ENCODE data around the gene AIMP1.

Gene AIMP1

DNA sequence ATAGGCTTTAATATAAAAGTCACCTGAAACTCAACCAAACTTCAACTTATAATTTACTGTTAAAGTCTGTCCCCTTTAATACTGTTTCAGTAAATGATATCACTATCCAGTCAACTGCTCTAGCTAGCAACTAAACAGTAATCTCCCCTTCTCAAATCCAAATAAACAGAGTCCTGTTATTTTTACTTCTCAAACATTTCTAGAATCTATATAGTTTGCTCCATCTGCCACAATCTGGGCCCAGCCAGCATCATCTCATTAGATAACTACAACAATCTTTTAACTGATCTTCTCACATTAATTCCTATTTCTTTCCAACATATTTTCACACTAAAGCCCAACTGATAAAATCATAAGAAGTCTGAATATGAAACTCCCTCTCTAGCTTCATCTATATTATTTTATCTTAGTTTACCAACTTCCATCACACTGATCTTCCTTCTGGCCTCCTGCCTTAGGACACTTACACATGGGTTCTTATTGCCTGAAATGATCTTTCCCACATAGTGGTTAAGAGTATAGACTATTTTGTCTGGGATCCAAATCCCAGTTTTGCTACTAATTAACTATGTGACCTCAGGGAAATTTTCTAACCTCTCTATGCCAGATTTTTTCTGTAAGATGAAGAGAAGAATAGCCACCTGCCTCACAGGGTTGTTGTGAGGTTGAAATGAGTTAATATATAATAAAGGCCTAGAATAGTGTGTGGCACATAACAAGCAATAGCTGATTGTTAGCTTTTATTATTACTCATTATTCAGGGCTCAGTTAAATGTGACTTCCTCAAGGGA, 18.9 kb upstream of the AIMP1 start:
- Histone ChIP-seq H3K4me3 (ENCODE audit: low read length) (no peak overlapping the region), H4K20me1 (ENCODE audit: control insufficient read depth, insufficient read depth, low read depth, low read length) (no peaks in the 10 kb centered on the region), H3K4me1 (ENCODE audit: control insufficient read depth, low read length) (no peaks in the 10 kb centered on the region), H3K9me2 (replicated peaks; ENCODE audit: control insufficient read depth, low read length) (no peaks in the 10 kb centered on the region), H3K36me3 (ENCODE audit: control insufficient read depth, low read length) (peaks cover 21% of the 10 kb centered on the region), H3K9me3 (ENCODE audit: control insufficient read depth, insufficient read depth, low read length) (no peaks in the 10 kb centered on the region), H3K4me2 (ENCODE audit: low read length) (no peak overlapping the region), H3F3A (ENCODE audit: control insufficient read depth, insufficient read depth) (no peaks in the 10 kb centered on the region), H3K79me2 (ENCODE audit: control insufficient read depth, low read length) (no peaks in the 10 kb centered on the region), H3K27me3 (ENCODE audit: control insufficient read depth, low read length) (no peaks in the 10 kb centered on the region), H3K27ac (ENCODE audit: low read depth, low read length) (no peak overlapping the region)
- TF ChIP-seq, protein P1, sequence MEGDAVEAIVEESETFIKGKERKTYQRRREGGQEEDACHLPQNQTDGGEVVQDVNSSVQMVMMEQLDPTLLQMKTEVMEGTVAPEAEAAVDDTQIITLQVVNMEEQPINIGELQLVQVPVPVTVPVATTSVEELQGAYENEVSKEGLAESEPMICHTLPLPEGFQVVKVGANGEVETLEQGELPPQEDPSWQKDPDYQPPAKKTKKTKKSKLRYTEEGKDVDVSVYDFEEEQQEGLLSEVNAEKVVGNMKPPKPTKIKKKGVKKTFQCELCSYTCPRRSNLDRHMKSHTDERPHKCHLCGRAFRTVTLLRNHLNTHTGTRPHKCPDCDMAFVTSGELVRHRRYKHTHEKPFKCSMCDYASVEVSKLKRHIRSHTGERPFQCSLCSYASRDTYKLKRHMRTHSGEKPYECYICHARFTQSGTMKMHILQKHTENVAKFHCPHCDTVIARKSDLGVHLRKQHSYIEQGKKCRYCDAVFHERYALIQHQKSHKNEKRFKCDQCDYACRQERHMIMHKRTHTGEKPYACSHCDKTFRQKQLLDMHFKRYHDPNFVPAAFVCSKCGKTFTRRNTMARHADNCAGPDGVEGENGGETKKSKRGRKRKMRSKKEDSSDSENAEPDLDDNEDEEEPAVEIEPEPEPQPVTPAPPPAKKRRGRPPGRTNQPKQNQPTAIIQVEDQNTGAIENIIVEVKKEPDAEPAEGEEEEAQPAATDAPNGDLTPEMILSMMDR (IDR thresholded peaks at IDR 0.05; ENCODE audit: low read depth, low read length, poor library complexity, severe bottlenecking), result no peak
- no peak for TF ChIP-seq EZH2phosphoT487 (IDR thresholded peaks at IDR 0.05; ENCODE audit: borderline replicate concordance, low read length)

DNA sequence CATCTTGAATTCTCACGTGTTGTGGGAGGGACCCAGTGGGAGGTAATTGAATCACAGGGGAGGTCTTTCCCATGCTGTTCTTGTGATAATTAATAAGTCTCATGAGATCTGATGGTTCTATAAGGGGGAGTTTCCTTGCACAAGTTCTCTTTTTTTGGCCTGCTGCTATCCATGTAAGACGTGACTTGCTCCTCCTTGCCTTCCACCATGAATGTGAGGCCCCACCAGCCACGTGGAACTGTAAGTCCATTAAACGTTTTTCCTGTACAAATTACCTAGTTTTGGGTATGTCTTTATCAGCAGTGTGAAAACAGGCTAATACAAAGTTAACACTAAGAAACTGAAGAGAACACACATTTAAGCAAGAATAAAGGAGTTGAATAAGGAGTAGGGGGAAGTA, 16.4 kb upstream of the AIMP1 start:
- Histone ChIP-seq H4K20me1 (ENCODE audit: control insufficient read depth, insufficient read depth, low read depth, low read length) (no peaks in the 10 kb centered on the region), H3K4me1 (ENCODE audit: control insufficient read depth, low read length) (no peaks in the 10 kb centered on the region), H3K27me3 (ENCODE audit: control insufficient read depth, low read length) (no peaks in the 10 kb centered on the region), H3K9me2 (replicated peaks; ENCODE audit: control insufficient read depth, low read length) (no peaks in the 10 kb centered on the region), H3K4me2 (ENCODE audit: low read length) (no peak overlapping the region), H3K27ac (ENCODE audit: low read depth, low read length) (no peak overlapping the region), H3F3A (ENCODE audit: control insufficient read depth, insufficient read depth) (no peaks in the 10 kb centered on the region), H3K9me3 (ENCODE audit: control insufficient read depth, insufficient read depth, low read length) (no peaks in the 10 kb centered on the region), H3K36me3 (ENCODE audit: control insufficient read depth, low read length) (peaks cover 12% of the 10 kb centered on the region), H3K79me2 (ENCODE audit: control insufficient read depth, low read length) (no peaks in the 10 kb centered on the region), H3K4me3 (ENCODE audit: low read length) (no peak overlapping the region)
- TF ChIP-seq, protein P1 (IDR thresholded peaks at IDR 0.05; ENCODE audit: low read depth, low read length, poor library complexity, severe bottlenecking), result no peak
- TF ChIP-seq EZH2phosphoT487 (IDR thresholded peaks at IDR 0.05; ENCODE audit: borderline replicate concordance, low read length), result no peak

DNA sequence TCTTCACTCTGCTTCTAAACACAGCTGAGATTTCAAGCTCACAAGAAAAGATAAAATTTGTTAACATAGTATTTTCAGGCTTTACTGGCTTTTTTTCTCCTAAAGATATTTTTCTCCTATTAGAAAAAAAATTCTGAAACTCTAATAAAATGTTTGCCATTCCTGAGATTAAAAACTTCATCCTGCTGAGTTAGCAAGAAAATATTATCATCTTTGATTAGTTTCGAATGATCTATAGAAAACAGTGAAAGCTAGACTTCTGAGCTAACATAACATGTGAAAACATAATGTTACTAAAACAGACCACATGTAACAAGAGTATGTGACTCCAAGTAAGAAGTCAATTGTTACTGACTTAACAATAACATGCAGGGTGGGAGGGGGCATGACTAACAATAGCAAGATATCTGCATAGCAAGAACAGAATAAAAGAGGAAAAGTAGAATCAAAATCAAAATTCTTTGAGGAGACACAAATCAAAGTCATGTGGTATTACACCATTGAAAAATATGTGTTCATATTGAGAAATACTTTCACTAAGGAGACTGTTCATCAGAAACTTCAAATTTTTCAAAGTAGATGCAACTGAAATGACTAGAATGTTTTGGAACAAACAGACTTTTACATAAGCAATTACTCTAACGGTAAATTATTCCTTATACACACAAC, 14.8 kb upstream of the AIMP1 start:
- Histone ChIP-seq H3K4me3 (ENCODE audit: low read length) (no peak overlapping the region), H3K4me2 (ENCODE audit: low read length) (no peak overlapping the region), H3K27ac (ENCODE audit: low read depth, low read length) (no peak overlapping the region), H3K27me3 (ENCODE audit: control insufficient read depth, low read length) (no peaks in the 10 kb centered on the region), H3K36me3 (ENCODE audit: control insufficient read depth, low read length) (peaks cover 3% of the 10 kb centered on the region; the same call in 1 of the 2 replicates), H3K9me2 (replicated peaks; ENCODE audit: control insufficient read depth, low read length) (no peaks in the 10 kb centered on the region), H3F3A (ENCODE audit: control insufficient read depth, insufficient read depth) (no peaks in the 10 kb centered on the region), H3K4me1 (ENCODE audit: control insufficient read depth, low read length) (no peaks in the 10 kb centered on the region), H4K20me1 (ENCODE audit: control insufficient read depth, insufficient read depth, low read depth, low read length) (no peaks in the 10 kb centered on the region), H3K79me2 (ENCODE audit: control insufficient read depth, low read length) (no peaks in the 10 kb centered on the region), H3K9me3 (ENCODE audit: control insufficient read depth, insufficient read depth, low read length) (no peaks in the 10 kb centered on the region)
- no peak for TF ChIP-seq EZH2phosphoT487 (IDR thresholded peaks at IDR 0.05; ENCODE audit: borderline replicate concordance, low read length)
- TF ChIP-seq, protein P1 (IDR thresholded peaks at IDR 0.05; ENCODE audit: low read depth, low read length, poor library complexity, severe bottlenecking), result no peak

Measured in DOHH2 (cell line).